H1 (cell line): ENCODE results near the gene TP53BP1. TPM values are rescaled to one million over a fixed set of nuclear protein-coding genes. Genes with fewer than 3 reads are reported as not detected.

ENCODE experiments used
- ASH2L ChIP-seq: fragments of 200-600, 300-600 bp; sonication (generic); IDR thresholded peaks from one replicate; pipeline ENCODE4 v1.7.1; 2017; ENCODE audit warnings: low read length
- BRCA1 ChIP-seq: IDR thresholded peaks from 2 replicates; pipeline ENCODE4 v1.6.1; 2012; ENCODE audit warnings: low read depth, low read length, improper control_type of control experiment
- CBX5 ChIP-seq: fragments of 300-800, 300-1000 bp; sonication (generic); IDR thresholded peaks from 2 replicates; pipeline ENCODE4 v1.7.1; 2016; ENCODE audit warnings: antibody characterized with exemption, low read length, low read depth
- CEBPB ChIP-seq: IDR thresholded peaks from 2 replicates; pipeline ENCODE4 v1.6.1; 2012; ENCODE audit warnings: low read depth, low read length
- E2F6 ChIP-seq: IDR thresholded peaks from 2 replicates; pipeline ENCODE4 v1.6.1; 2012; ENCODE audit warnings: inconsistent platforms
- GTF2F1 ChIP-seq: IDR thresholded peaks from 2 replicates; pipeline ENCODE4 v1.6.1; 2012; ENCODE audit warnings: low read depth, low read length, improper control_type of control experiment, borderline replicate concordance
- KDM1A ChIP-seq: fragments of 200-600, 300-600 bp; sonication (generic); IDR thresholded peaks from 2 replicates; pipeline ENCODE4 v1.7.1; 2016; ENCODE audit warnings: mild to moderate bottlenecking, low read length, borderline replicate concordance
- MAFK ChIP-seq: IDR thresholded peaks from 2 replicates; pipeline ENCODE4 v1.6.1; 2012; ENCODE audit warnings: low read depth, mild to moderate bottlenecking, improper control_type of control experiment, low read length
- NRF1 ChIP-seq: IDR thresholded peaks from 2 replicates; pipeline ENCODE4 v1.6.1; 2011; ENCODE audit warnings: mild to moderate bottlenecking, low read depth, low read length, improper control_type of control experiment
- POLR2A ChIP-seq, 2 experiments: IDR thresholded peaks; 1 replicate in 1 of 2; 2 replicates in 1 of 2; pipeline ENCODE4 v1.6.1; 2011; ENCODE audit warnings: low read depth in 2 of 2, low read length in 2 of 2, mild to moderate bottlenecking in 2 of 2; ENCODE audit errors: control extremely low read depth in 1 of 2
- POLR2AphosphoS5 ChIP-seq: IDR thresholded peaks from 2 replicates; pipeline ENCODE4 v1.6.1; 2011; ENCODE audit warnings: low read depth, low read length
- POU5F1 ChIP-seq: IDR thresholded peaks from 2 replicates; pipeline ENCODE4 v1.6.1; 2011; ENCODE audit warnings: low read depth, mild to moderate bottlenecking, low read length, moderate library complexity
- RAD21 ChIP-seq, 2 experiments: IDR thresholded peaks in 1 of 2; conservative IDR thresholded peaks in 1 of 2; 2 replicates each; pipeline ENCODE4 v1.6.1; 2011; ENCODE audit warnings: low read depth in 2 of 2, low read length in 2 of 2, improper control_type of control experiment in 1 of 2, inconsistent platforms in 1 of 2, mild to moderate bottlenecking in 1 of 2, moderate library complexity in 1 of 2
- RXRA ChIP-seq: IDR thresholded peaks from 2 replicates; pipeline ENCODE4 v1.6.1; 2011; ENCODE audit warnings: low read depth, mild to moderate bottlenecking, low read length, moderate library complexity; ENCODE audit not compliant: insufficient read depth
- SIN3A ChIP-seq, 2 experiments: IDR thresholded peaks in 1 of 2; conservative IDR thresholded peaks in 1 of 2; 2 replicates each; pipeline ENCODE4 v1.6.1; 2011 to 2012; ENCODE audit warnings: low read length in 2 of 2, improper control_type of control experiment in 1 of 2, low read depth in 1 of 2, mild to moderate bottlenecking in 1 of 2
- SIX5 ChIP-seq: IDR thresholded peaks from 2 replicates; pipeline ENCODE4 v1.6.1; 2011; ENCODE audit warnings: mild to moderate bottlenecking, low read depth, low read length
- SP1 ChIP-seq: IDR thresholded peaks from 2 replicates; pipeline ENCODE4 v1.6.1; 2011; ENCODE audit warnings: low read depth, low read length
- SRF ChIP-seq: IDR thresholded peaks from 2 replicates; pipeline ENCODE4 v1.6.1; 2011; ENCODE audit warnings: mild to moderate bottlenecking, low read depth, low read length, moderate library complexity
- polyA plus RNA-seq, 7 experiments: library from polyadenylated mRNA; depleted of rRNA in 3 of 7; stranded (reverse) in 5 of 7; unstranded in 2 of 7; fragments of >200 nt in 5 of 7; fragments of 200-250 nt in 2 of 7; gene quantifications; 1 replicate in 5 of 7; 2 replicates in 1 of 7; 4 replicates in 1 of 7; pipeline versions ENCODE4 v1.2.1 to v1.2.3, GENCODE V29; 2011 to 2013; ENCODE audit warnings: missing spikeins in 2 of 7, mixed read lengths in 2 of 7
- total RNA-seq: library from RNA; stranded (reverse); fragmentation: NEBNext Ultra II Directional; extraction: Animal tissue kit (Norgen Biotek cat#: 25700); gene quantifications from 2 replicates; pipeline ENCODE4 v1.2.1, GENCODE V29; 2021
- TF ChIP-seq, protein P1 (sequence below): IDR thresholded peaks from 2 replicates; pipeline ENCODE4 v1.6.1; 2011; ENCODE audit warnings: low read depth, mild to moderate bottlenecking, low read length; ENCODE audit not compliant: insufficient read depth
- TF ChIP-seq, protein P2 (sequence below): IDR thresholded peaks from 2 replicates; pipeline ENCODE4 v1.6.1; 2012; ENCODE audit warnings: inconsistent platforms
- TF ChIP-seq, protein P3 (sequence below): IDR thresholded peaks from 2 replicates; pipeline ENCODE4 v1.6.1; 2012; ENCODE audit warnings: low read length, inconsistent platforms

The TP53BP1 gene
- total and polyA plus RNA-seq, 2 of the 8 experiments (the other 6 are each of a cell fraction or from before 2014, with no cell fraction given): 34.1 to 63.6 TPM

DNA sequence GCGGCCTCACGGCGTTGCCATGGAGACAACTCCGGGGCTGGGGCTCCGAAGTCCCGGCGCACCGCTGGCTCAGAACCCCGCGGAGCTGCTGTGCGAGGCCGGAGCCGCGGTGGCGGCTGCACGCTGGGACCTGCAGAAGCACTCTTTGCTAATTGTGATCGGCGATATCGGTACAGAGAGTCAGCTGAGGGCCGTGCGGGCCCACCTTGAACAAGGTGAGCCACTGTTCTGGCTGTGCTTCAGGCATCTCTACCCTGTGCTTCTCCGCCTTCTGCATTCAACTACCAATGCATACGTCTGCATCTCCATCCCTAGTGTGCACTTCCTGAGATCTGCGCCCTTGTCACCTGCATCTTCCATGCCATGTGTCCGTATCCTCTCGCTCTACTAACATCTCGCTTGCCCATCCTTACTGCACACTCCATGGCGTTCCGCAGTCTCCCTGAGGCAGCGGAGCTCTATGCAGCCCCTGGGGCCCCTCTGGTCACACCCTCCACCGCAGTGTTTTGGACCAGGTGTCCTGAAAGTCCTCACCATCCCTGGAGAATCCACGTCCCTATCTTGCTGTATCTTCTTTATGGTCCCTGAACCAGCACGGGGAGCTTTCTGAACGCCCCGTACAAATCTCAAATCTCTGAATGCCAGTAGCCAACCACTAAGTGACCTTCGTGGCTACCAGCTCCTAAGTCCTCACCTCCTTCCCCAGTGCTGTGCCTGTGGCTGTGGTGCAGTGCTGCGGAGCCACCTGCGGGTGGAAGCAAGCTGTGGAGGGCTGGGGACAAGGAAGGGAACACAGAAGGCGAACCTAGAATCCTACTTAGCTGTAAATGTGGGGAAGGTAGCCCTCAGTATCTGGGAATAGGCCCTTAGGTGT, 18.3 kb upstream of the TP53BP1 start (continued):
- TF ChIP-seq KDM1A (no peak), SIX5 (no peak), E2F6 (no peak), BRCA1 (no peak), SP1 (peak; percentile 4; the same call in 1 of the 2 replicates), ASH2L (peak; percentile 61), MAFK (no peak), RXRA (no peak), SRF (no peak), RAD21 (IDR thresholded peaks at IDR 0.05 in 1 of 2, conservative IDR thresholded peaks at IDR 0.05 in 1 of 2; ENCODE audit: low read depth in 2 of 2, low read length in 2 of 2) (peak; percentile 42 to 53), NRF1 (no peak), SIN3A (conservative IDR thresholded peaks at IDR 0.05 in 1 of 2, IDR thresholded peaks at IDR 0.05 in 1 of 2; ENCODE audit: low read depth in 1 of 2, low read length in 2 of 2) (peak; percentile 62 to 97; a peak in 2 of 4 replicates), POU5F1 (no peak), POLR2A (IDR thresholded peaks at IDR 0.05; ENCODE audit: control extremely low read depth in 1 of 2, low read depth in 2 of 2, low read length in 2 of 2) (no peak), CEBPB (no peak), GTF2F1 (no peak), CBX5 (no peak), POLR2AphosphoS5 (0 out of 2 replicates have a peak, but pooled peaks have one; percentile 18)
- TF ChIP-seq, protein P1, sequence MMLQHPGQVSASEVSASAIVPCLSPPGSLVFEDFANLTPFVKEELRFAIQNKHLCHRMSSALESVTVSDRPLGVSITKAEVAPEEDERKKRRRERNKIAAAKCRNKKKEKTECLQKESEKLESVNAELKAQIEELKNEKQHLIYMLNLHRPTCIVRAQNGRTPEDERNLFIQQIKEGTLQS: no peak
- TF ChIP-seq, protein P2, sequence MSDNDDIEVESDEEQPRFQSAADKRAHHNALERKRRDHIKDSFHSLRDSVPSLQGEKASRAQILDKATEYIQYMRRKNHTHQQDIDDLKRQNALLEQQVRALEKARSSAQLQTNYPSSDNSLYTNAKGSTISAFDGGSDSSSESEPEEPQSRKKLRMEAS: peak; percentile 19
- TF ChIP-seq, protein P3, sequence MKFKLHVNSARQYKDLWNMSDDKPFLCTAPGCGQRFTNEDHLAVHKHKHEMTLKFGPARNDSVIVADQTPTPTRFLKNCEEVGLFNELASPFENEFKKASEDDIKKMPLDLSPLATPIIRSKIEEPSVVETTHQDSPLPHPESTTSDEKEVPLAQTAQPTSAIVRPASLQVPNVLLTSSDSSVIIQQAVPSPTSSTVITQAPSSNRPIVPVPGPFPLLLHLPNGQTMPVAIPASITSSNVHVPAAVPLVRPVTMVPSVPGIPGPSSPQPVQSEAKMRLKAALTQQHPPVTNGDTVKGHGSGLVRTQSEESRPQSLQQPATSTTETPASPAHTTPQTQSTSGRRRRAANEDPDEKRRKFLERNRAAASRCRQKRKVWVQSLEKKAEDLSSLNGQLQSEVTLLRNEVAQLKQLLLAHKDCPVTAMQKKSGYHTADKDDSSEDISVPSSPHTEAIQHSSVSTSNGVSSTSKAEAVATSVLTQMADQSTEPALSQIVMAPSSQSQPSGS: no peak
